HEK293 (cell line): Measurements from ENCODE around the gene MARVELD1.

Experiments
- CTCF ChIA-PET: fragments of 350-600 bp; formaldehyde crosslinking; extraction: SDS; loops from one replicate; lab custom pipeline; 2021; ENCODE audit warnings: antibody characterized with exemption; lab: Yijun Ruan, JAX
- POLR2A ChIA-PET: fragments of 300-600 bp; formaldehyde crosslinking; extraction: SDS; loops from one replicate; lab custom pipeline; 2020; ENCODE audit warnings: antibody characterized with exemption, inconsistent platforms; lab: Yijun Ruan, JAX
- H3K27ac ChIP-seq: fragments of 200-500 bp; sonication (Bioruptor generic); 2 replicates; pipeline ENCODE4 v1.5.1; 2014; ENCODE audit warnings: low read depth, low read length, control low read depth, inconsistent platforms; ENCODE audit errors: extremely low read depth
- H3K36me3 ChIP-seq, 2 experiments: fragments of 200-500 bp in 1 of 2; sonication (Bioruptor generic) in 1 of 2; 1 replicate in 1 of 2; 2 replicates in 1 of 2; pipeline ENCODE4 v1.5.1; 2014 to 2017; ENCODE audit warnings: inconsistent platforms in 2 of 2, low read length in 2 of 2; ENCODE audit not compliant: control insufficient read depth in 2 of 2, insufficient read depth in 1 of 2
- H3K4me1 ChIP-seq: fragments of 200-500 bp; sonication (Bioruptor generic); 2 replicates; pipeline ENCODE4 v1.5.1; 2014; ENCODE audit warnings: mild to moderate bottlenecking, low read length, inconsistent platforms; ENCODE audit not compliant: control insufficient read depth, insufficient read depth
- H3K4me3 ChIP-seq: 2 replicates; pipeline ENCODE4 v1.5.1; 2011; ENCODE audit warnings: low read depth, mild to moderate bottlenecking, control low read depth, low read length, moderate library complexity
- H3K9me3 ChIP-seq: fragments of 200-500 bp; sonication (Bioruptor generic); 2 replicates; pipeline ENCODE4 v1.5.1; 2014; ENCODE audit warnings: low read depth, low read length, inconsistent platforms; ENCODE audit not compliant: control insufficient read depth, insufficient read depth
- KLF16 ChIP-seq: fragments of 450-650 bp; formaldehyde crosslinking; IDR thresholded peaks from 2 replicates; pipeline ENCODE4 v1.5.1; 2017; ENCODE audit warnings: missing biosample characterization, missing genetic modification characterization
- SCRT1 ChIP-seq: fragments of 450-650 bp; formaldehyde crosslinking; IDR thresholded peaks from 2 replicates; pipeline ENCODE4 v1.5.1; 2016; ENCODE audit warnings: missing biosample characterization, missing genetic modification characterization, borderline replicate concordance
- SCRT2 ChIP-seq: fragments of 450-650 bp; formaldehyde crosslinking; IDR thresholded peaks from 2 replicates; pipeline ENCODE4 v1.5.1; 2016; ENCODE audit warnings: missing biosample characterization, missing genetic modification characterization
- YY1 ChIP-seq: fragments of 450-650 bp; formaldehyde crosslinking; IDR thresholded peaks from 2 replicates; pipeline ENCODE4 v1.5.1; 2018; ENCODE audit warnings: missing biosample characterization, missing genetic modification characterization
- ZFP3 ChIP-seq: fragments of 450-650 bp; formaldehyde crosslinking; IDR thresholded peaks from 2 replicates; pipeline ENCODE4 v1.5.1; 2016; ENCODE audit warnings: low read depth, missing biosample characterization, missing genetic modification characterization
- ZNF10 ChIP-seq: fragments of 450-650 bp; formaldehyde crosslinking; IDR thresholded peaks from 2 replicates; pipeline ENCODE4 v1.5.1; 2017; ENCODE audit warnings: missing biosample characterization, missing genetic modification characterization
- ZNF175 ChIP-seq: fragments of 450-650 bp; formaldehyde crosslinking; IDR thresholded peaks from 2 replicates; pipeline ENCODE4 v1.5.1; 2016; ENCODE audit warnings: missing biosample characterization, missing genetic modification characterization
- ZNF2 ChIP-seq: fragments of 450-650 bp; formaldehyde crosslinking; IDR thresholded peaks from 2 replicates; pipeline ENCODE4 v1.5.1; 2016; ENCODE audit warnings: missing biosample characterization, missing genetic modification characterization
- ZNF362 ChIP-seq: fragments of 450-650 bp; formaldehyde crosslinking; IDR thresholded peaks from 2 replicates; pipeline ENCODE4 v1.5.1; 2016; ENCODE audit warnings: missing biosample characterization, missing genetic modification characterization
- ZNF37A ChIP-seq: fragments of 450-650 bp; IDR thresholded peaks from 2 replicates; pipeline ENCODE4 v1.5.1; 2018; ENCODE audit warnings: missing biosample characterization, missing genetic modification characterization
- ZNF433 ChIP-seq: fragments of 450-650 bp; formaldehyde crosslinking; IDR thresholded peaks from 2 replicates; pipeline ENCODE4 v1.5.1; 2016; ENCODE audit warnings: missing biosample characterization, missing genetic modification characterization, low read depth
- ZNF501 ChIP-seq: fragments of 450-650 bp; formaldehyde crosslinking; IDR thresholded peaks from 2 replicates; pipeline ENCODE4 v1.5.1; 2016; ENCODE audit warnings: missing biosample characterization, missing genetic modification characterization
- ZNF548 ChIP-seq: fragments of 450-650 bp; formaldehyde crosslinking; IDR thresholded peaks from 2 replicates; pipeline ENCODE4 v1.5.1; 2016; ENCODE audit warnings: missing biosample characterization, missing genetic modification characterization
- ZNF600 ChIP-seq: fragments of 450-650 bp; formaldehyde crosslinking; IDR thresholded peaks from 2 replicates; pipeline ENCODE4 v1.5.1; 2016; ENCODE audit warnings: missing biosample characterization, missing genetic modification characterization
- ZNF610 ChIP-seq: fragments of 450-650 bp; formaldehyde crosslinking; IDR thresholded peaks from 2 replicates; pipeline ENCODE4 v1.5.1; 2016; ENCODE audit warnings: missing biosample characterization, missing genetic modification characterization, borderline replicate concordance
- ZNF677 ChIP-seq: fragments of 450-650 bp; IDR thresholded peaks from 2 replicates; pipeline ENCODE4 v1.5.0; 2018; ENCODE audit warnings: missing biosample characterization, mild to moderate bottlenecking, missing genetic modification characterization, moderate library complexity
- ZNF692 ChIP-seq: fragments of 450-650 bp; formaldehyde crosslinking; IDR thresholded peaks from 2 replicates; pipeline ENCODE4 v1.5.1; 2016; ENCODE audit warnings: missing biosample characterization, missing genetic modification characterization
- ZNF837 ChIP-seq: fragments of 450-650 bp; formaldehyde crosslinking; IDR thresholded peaks from 2 replicates; pipeline ENCODE4 v1.5.1; 2016; ENCODE audit warnings: missing biosample characterization, missing genetic modification characterization
- ZXDB ChIP-seq: fragments of 450-650 bp; formaldehyde crosslinking; IDR thresholded peaks from 2 replicates; pipeline ENCODE4 v1.5.1; 2016; ENCODE audit warnings: missing biosample characterization, missing genetic modification characterization
- TF ChIP-seq, protein P1 (sequence below): fragments of 450-650 bp; formaldehyde crosslinking; IDR thresholded peaks from 2 replicates; pipeline ENCODE4 v1.5.1; 2017; ENCODE audit warnings: missing biosample characterization, mild to moderate bottlenecking, missing genetic modification characterization, moderate library complexity
- TF ChIP-seq, protein P2 (sequence below): fragments of 450-650 bp; formaldehyde crosslinking; IDR thresholded peaks from 2 replicates; pipeline ENCODE4 v1.5.1; 2016; ENCODE audit warnings: missing biosample characterization, missing genetic modification characterization
- TF ChIP-seq, protein P3 (sequence below): fragments of 450-650 bp; formaldehyde crosslinking; IDR thresholded peaks from 2 replicates; pipeline ENCODE4 v1.5.1; 2017; ENCODE audit warnings: missing biosample characterization, missing genetic modification characterization

Gene MARVELD1

DNA sequence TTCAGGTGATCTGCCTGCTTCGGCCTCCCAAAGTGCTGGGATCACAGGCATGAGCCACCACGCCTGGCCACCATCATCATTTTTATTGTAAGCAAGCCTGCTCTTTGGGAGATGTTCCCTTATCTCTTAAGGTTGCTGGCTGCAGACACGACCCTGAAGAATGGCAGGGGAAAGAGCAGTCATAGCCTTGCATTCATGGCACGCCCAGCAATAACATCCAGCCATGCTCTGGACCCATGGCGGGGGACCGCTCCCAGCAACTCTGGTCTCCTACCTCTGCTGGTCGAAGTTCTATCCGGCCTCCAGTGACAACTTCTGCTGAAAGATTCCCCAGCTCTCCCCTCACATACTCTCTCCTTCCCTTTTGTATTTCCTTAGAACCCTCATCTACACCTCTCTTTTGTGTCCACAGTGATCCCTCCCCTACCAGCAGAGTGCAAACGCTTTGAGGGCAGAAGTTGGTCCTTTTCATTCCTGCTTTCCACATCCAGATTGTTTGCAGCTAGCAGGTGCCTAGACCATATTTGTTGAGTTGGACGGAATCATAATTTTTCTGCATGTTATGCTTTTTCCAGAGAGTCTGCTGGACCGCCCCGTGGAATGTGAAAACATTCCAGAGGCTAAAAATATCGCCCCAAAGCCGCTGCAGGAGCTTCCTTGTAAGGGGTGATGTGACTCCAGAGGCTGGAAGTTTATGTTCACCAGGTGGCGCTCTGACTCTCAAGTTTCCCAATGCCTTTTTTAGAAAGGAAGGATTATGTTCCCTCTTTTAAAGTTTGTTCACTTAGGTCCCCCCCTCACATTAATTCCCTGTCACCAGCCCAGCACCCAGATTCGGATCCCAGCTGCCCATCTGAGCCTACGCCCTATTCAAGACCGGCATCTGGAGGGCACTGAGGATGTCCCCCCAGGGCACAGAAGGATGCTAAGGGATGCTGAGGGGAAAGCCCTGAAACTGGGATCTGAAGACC is 4.3 kb upstream of the MARVELD1 start (continued):
- TF ChIP-seq ZNF692 (tag by site-specific recombination) = no peak
- TF ChIP-seq ZNF175 (tag by site-specific recombination) = no peak

DNA sequence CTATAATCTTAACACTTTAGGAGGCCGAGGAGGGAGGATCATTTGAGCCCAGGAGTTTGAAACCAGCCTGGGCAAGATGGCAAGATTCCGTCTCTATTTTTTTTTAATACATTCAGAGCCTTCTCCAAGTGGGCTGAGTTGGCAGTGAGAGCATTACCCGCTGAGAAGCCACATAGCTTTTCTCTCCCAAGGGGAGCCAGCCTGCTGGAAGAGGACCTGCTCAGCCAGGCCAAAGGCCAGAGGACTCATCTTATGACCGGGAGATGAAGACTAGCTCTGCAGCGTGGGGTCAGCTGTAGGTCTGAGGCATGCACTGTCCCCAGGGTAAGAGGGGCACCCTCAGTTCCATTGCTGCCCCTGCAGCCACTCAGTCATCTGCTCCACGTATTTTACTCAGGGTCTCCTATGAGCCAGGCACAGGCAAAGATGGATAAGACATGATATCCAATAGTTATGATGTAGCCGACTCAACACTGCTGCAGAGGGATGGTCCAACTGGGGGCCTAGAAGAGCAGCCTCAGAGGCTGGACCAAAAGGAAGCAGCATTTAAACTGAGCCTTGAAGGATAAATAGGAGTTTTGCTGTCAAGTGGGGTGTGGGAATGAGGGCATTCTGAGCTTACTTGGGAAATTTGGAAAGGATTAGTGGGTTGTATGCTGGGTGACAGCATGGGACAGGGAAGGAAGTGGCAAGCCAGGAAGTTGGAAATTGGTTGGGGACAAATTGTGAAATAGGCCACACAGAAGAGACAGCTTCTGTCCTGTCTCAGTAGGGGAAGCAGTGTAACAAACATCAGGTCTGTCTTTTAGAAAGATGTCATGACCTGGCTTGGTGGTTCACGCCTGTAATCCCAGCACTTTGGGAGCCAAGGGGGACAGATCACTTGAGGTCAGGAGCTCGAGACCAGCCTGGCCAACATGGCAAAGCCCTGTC is 1.6 kb upstream of the MARVELD1 start:
- H3K9me3 ChIP-seq = no peaks in the 10 kb centered on the region
- no peak overlapping the region for H3K27ac ChIP-seq
- TF ChIP-seq ZFP3 (tag by site-specific recombination) (peak; percentile 11; the same call in 1 of the 2 replicates), KLF16 (no peak)
- TF ChIP-seq, all 188 proteins: peak for 1
- Histone ChIP-seq H3K4me3 (no peak overlapping the region), H3K4me1 (peaks cover 10% of the 10 kb centered on the region), H3K36me3 (peaks cover 7% of the 10 kb centered on the region in 2 experiments; a peak in 2 of 3 replicates)
- POLR2A ChIA-PET = interaction anchor here (4.9 kb wide), 1 partner anchor 25 kb away, joined by 36 read pairs; the partner anchor contains the start of gene AVPI1
- CTCF ChIA-PET = interaction anchor here (1.0 to 20.4 kb wide), 5 partner anchors 10 to 316 kb away, joined by 3 to 487 read pairs (median 4); partner anchors contain the start of gene ZFYVE27

GRCh38 chr10:97713826-97714400 is 383 bp downstream of the MARVELD1 start:
- ChIA-PET CTCF (interaction anchor here (1.0 to 20.4 kb wide), 4 partner anchors 8 to 27 kb away, joined by 3 to 487 read pairs (median 20); partner anchors contain the start of genes AVPI1 and ZFYVE27), POLR2A (interaction anchor here (0.6 to 4.9 kb wide), 12 partner anchors 10 to 728 kb away, joined by 3 to 36 read pairs (median 7); partner anchors contain the start of genes AVPI1, RRP12 and ZFYVE27)
- Histone ChIP-seq H3K27ac (peak overlapping the region; percentile 95), H3K9me3 (no peaks in the 10 kb centered on the region), H3K4me3 (peak overlapping the region; percentile 54), H3K36me3 (peaks cover 7 to 21% of the 10 kb centered on the region in 2 experiments; a peak in 2 of 3 replicates), H3K4me1 (peaks cover 16% of the 10 kb centered on the region)
- no peak for TF ChIP-seq ZNF433 (tag by site-specific recombination)
- TF ChIP-seq SCRT1 (tag by site-specific recombination) = no peak
- TF ChIP-seq YY1 (tag by site-specific recombination) = peak; percentile 36; the same call in 1 of the 2 replicates
- TF ChIP-seq ZNF10 = 0 out of 2 replicates have a peak, but pooled peaks have one; percentile 11
- no peak for TF ChIP-seq ZNF362
- 0 out of 2 replicates have a peak, but pooled peaks have one; percentile 20 for TF ChIP-seq ZNF610 (tag by site-specific recombination)
- no peak; the same call in 1 of the 2 replicates for TF ChIP-seq ZXDB (tag by site-specific recombination)
- TF ChIP-seq, protein P1, sequence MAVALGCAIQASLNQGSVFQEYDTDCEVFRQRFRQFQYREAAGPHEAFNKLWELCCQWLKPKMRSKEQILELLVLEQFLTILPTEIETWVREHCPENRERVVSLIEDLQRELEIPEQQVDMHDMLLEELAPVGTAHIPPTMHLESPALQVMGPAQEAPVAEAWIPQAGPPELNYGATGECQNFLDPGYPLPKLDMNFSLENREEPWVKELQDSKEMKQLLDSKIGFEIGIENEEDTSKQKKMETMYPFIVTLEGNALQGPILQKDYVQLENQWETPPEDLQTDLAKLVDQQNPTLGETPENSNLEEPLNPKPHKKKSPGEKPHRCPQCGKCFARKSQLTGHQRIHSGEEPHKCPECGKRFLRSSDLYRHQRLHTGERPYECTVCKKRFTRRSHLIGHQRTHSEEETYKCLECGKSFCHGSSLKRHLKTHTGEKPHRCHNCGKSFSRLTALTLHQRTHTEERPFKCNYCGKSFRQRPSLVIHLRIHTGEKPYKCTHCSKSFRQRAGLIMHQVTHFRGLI (tag by site-specific recombination) = peak; percentile 50; the same call in 1 of the 2 replicates
- no peak for TF ChIP-seq ZNF548 (tag by site-specific recombination)
- TF ChIP-seq ZNF677 (tag by site-specific recombination) = no peak
- 0 out of 2 replicates have a peak, but pooled peaks have one; percentile 19 for TF ChIP-seq ZNF501
- TF ChIP-seq, protein P2, sequence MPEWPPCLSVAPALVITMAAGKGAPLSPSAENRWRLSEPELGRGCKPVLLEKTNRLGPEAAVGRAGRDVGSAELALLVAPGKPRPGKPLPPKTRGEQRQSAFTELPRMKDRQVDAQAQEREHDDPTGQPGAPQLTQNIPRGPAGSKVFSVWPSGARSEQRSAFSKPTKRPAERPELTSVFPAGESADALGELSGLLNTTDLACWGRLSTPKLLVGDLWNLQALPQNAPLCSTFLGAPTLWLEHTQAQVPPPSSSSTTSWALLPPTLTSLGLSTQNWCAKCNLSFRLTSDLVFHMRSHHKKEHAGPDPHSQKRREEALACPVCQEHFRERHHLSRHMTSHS (tag by site-specific recombination) = no peak
- TF ChIP-seq, protein P3, sequence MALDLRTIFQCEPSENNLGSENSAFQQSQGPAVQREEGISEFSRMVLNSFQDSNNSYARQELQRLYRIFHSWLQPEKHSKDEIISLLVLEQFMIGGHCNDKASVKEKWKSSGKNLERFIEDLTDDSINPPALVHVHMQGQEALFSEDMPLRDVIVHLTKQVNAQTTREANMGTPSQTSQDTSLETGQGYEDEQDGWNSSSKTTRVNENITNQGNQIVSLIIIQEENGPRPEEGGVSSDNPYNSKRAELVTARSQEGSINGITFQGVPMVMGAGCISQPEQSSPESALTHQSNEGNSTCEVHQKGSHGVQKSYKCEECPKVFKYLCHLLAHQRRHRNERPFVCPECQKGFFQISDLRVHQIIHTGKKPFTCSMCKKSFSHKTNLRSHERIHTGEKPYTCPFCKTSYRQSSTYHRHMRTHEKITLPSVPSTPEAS = no peak
- no peak for TF ChIP-seq ZNF837 (tag by site-specific recombination)
- peak; percentile 23; the same call in 1 of the 2 replicates for TF ChIP-seq ZNF2 (tag by site-specific recombination)
- no peak for TF ChIP-seq SCRT2 (tag by site-specific recombination)
- peak; percentile 79 for TF ChIP-seq KLF16
- peak; percentile 66 for TF ChIP-seq ZNF600
- TF ChIP-seq ZNF37A (tag by site-specific recombination) = no peak
